ENCODE data around the gene LRRC63.
"Not testable (repeated sequence)": the region's sequence is repeated elsewhere in the genome, so short reads cannot be mapped to it uniquely, and the experiment has no call there.

Gene LRRC63

GRCh38 chr13:46181840-46182490, 29.8 kb upstream of the LRRC63 start, which contains the start of gene LCP1:
LCP1 (minus strand) TSS chr13:46182177; CDS start chr13:46159662, 22,515 bp downstream.
- DNase-seq = no peak

- no peak for DNase-seq
Observed at GRCh38 chr13:46182491-46182877, 29.2 kb upstream of the LRRC63 start.

- DNase-seq = no peak
Observed at GRCh38 chr13:46183018-46183946, 28.4 kb upstream of the LRRC63 start.

GRCh38 chr13:46184277-46184699, 27.4 kb upstream of the LRRC63 start:
- DNase-seq = no peak

- no peak for DNase-seq
Observed at GRCh38 chr13:46185634-46186033, 26.1 kb upstream of the LRRC63 start.

GRCh38 chr13:46192412-46192811, 19.3 kb upstream of the LRRC63 start:
- DNase-seq = no peak

GRCh38 chr13:46195016-46195415, 16.7 kb upstream of the LRRC63 start:
- no peak for DNase-seq

GRCh38 chr13:46197299-46198048, 14.3 kb upstream of the LRRC63 start:
- no peak for DNase-seq

GRCh38 chr13:46198696-46199193, 13.0 kb upstream of the LRRC63 start:
- DNase-seq = no peak

GRCh38 chr13:46202188-46202795, 9.4 kb upstream of the LRRC63 start:
- no peak for DNase-seq

GRCh38 chr13:46202966-46203365, 8.8 kb upstream of the LRRC63 start:
- DNase-seq = no peak

- no peak for DNase-seq
Observed at GRCh38 chr13:46206143-46206542, 5.6 kb upstream of the LRRC63 start.

GRCh38 chr13:46207828-46208227, 3.9 kb upstream of the LRRC63 start:
- DNase-seq = no peak

- no peak for DNase-seq
Observed at GRCh38 chr13:46210362-46211083, 1.2 kb upstream of the LRRC63 start.

GRCh38 chr13:46211116-46211482, 629 bp upstream of the LRRC63 start:
- no peak for DNase-seq

GRCh38 chr13:46213242-46213641, 1.5 kb downstream of the LRRC63 start:
- no peak for DNase-seq

GRCh38 chr13:46214741-46215140, 3.0 kb downstream of the LRRC63 start:
- not testable (repeated sequence) for DNase-seq

GRCh38 chr13:46220234-46220633, 8.5 kb downstream of the LRRC63 start:
- DNase-seq = not testable (repeated sequence)

- DNase-seq = no peak
Observed at GRCh38 chr13:46229251-46229650, 17.5 kb downstream of the LRRC63 start.

GRCh38 chr13:46232281-46232680, 20.6 kb downstream of the LRRC63 start:
- no peak for DNase-seq

GRCh38 chr13:46235286-46235685, 23.6 kb downstream of the LRRC63 start:
- DNase-seq = no peak

- no peak for DNase-seq
Observed at GRCh38 chr13:46265292-46265691, 53.6 kb downstream of the LRRC63 start.

Measured in right hindlimb (tissue), 1 donor.